Stomach smooth muscle (tissue), 2 donors: ENCODE data around the gene DMTF1.

Experiments
- H3K27ac ChIP-seq: one replicate; pipeline ENCODE4 v1.7.0; 2013; ENCODE audit warnings: mild to moderate bottlenecking, low read length, inconsistent platforms
- H3K27me3 ChIP-seq, 2 donors: one replicate each; pipeline ENCODE4 v1.7.0; 2013; ENCODE audit warnings: low read length in 2 of 2; ENCODE audit not compliant: insufficient read depth in 2 of 2, control insufficient read depth in 1 of 2
- H3K36me3 ChIP-seq, 2 donors: one replicate each; pipeline ENCODE4 v1.7.0; 2013; ENCODE audit warnings: low read length in 2 of 2; ENCODE audit not compliant: control insufficient read depth in 2 of 2, insufficient read depth in 2 of 2
- H3K4me1 ChIP-seq: one replicate; pipeline ENCODE4 v1.7.0; 2013; ENCODE audit warnings: low read length; ENCODE audit not compliant: control insufficient read depth, insufficient read depth
- H3K4me3 ChIP-seq, 2 donors: one replicate each; pipeline ENCODE4 v1.7.0; 2013; ENCODE audit warnings: low read length in 2 of 2
- H3K9ac ChIP-seq, 2 donors: one replicate each; pipeline ENCODE4 v1.7.0; 2013; ENCODE audit warnings: low read length in 2 of 2, mild to moderate bottlenecking in 1 of 2
- H3K9me3 ChIP-seq, 2 donors: one replicate each; pipeline ENCODE4 v1.7.0; 2013; ENCODE audit warnings: low read length in 2 of 2; ENCODE audit not compliant: control insufficient read depth in 2 of 2
- donor health status: healthy.
- donor health status: Pancreatic carcinoma.

The DMTF1 gene

DNA sequence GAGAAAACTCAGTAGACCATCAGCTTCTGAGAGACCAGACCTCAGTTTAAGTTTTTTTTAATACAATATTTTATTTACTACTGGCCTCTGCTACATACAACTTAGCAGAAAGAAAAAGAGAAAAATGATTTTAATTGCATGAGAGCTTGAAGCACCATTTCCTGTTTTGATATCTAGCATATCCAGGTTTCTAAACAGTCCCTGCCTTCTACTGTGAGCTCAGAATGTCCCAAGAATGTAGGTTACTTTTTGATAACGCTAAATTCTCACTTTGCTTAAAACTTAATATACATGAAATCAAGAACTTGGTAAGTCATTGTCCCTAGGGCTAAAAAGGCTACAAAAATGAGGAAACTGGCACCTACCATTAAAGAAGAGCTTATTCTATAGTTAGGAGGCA lies 60.2 kb downstream of the DMTF1 start:
- H3K27ac ChIP-seq: no peak overlapping the region
- H3K4me1 ChIP-seq: no peaks in the 10 kb centered on the region
- no peak overlapping the region for H3K9ac ChIP-seq
- no peaks in the 10 kb centered on the region for H3K27me3 ChIP-seq
- no peaks in the 10 kb centered on the region for H3K36me3 ChIP-seq
- H3K4me3 ChIP-seq: no peak overlapping the region
- no peaks in the 10 kb centered on the region for H3K9me3 ChIP-seq

DNA sequence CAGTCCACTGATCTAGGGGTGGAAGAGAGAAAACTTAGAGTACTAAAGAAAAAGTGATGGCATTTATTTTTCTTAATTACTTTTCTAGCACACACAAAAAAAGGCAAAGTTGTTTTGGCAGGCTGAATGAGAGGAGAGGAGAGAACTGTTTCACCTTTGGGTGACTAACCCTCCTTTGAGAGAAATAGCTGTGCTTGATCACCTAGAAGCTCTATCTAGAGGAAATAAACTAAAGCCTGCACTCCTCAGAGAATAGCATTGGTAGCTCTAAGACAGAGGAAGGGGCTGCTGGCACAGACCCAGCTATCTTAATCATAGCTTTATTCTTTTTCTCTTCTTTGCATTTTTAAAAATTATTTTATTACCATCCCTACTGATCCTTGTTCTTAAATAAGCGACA lies 61.0 kb downstream of the DMTF1 start:
- no peaks in the 10 kb centered on the region for H3K9me3 ChIP-seq
- H3K27me3 ChIP-seq: no peaks in the 10 kb centered on the region
- no peak overlapping the region for H3K4me3 ChIP-seq
- H3K9ac ChIP-seq: no peak overlapping the region
- no peaks in the 10 kb centered on the region for H3K36me3 ChIP-seq
- H3K4me1 ChIP-seq: peaks cover 5% of the 10 kb centered on the region
- no peak overlapping the region for H3K27ac ChIP-seq

GRCh38 chr7:87213811-87214210 lies 61.6 kb downstream of the DMTF1 start:
- no peaks in the 10 kb centered on the region for H3K36me3 ChIP-seq
- H3K4me3 ChIP-seq: no peak overlapping the region
- no peaks in the 10 kb centered on the region for H3K9me3 ChIP-seq
- peaks cover 9% of the 10 kb centered on the region for H3K4me1 ChIP-seq
- no peak overlapping the region for H3K27ac ChIP-seq
- no peak overlapping the region for H3K9ac ChIP-seq
- H3K27me3 ChIP-seq: no peaks in the 10 kb centered on the region

DNA sequence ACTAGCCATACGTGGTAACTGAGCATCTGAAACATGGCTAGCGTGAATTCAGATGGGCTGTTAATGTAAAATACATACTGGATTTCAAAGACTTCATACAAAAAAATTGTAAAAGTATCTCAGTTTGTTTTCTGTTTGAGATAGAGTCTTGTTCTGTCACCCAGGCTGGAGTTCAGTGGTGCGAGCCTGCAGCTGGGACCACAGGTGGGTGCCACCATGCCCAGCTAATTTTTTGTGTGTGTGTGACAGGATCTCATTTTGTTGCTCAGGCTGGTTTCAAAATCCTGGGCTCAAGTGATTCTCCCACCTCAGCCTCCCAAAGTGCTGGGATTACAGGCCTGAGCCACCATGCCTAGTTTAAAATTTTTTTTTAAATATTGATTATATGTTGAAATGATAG lies 62.8 kb downstream of the DMTF1 start:
- Histone ChIP-seq H3K4me3 (no peak overlapping the region), H3K4me1 (peaks cover 13% of the 10 kb centered on the region), H3K27me3 (no peaks in the 10 kb centered on the region), H3K27ac (no peak overlapping the region), H3K9ac (no peak overlapping the region), H3K36me3 (no peaks in the 10 kb centered on the region), H3K9me3 (no peaks in the 10 kb centered on the region)

- Histone ChIP-seq H3K4me1 (peaks cover 21% of the 10 kb centered on the region), H3K4me3 (no peak overlapping the region), H3K9ac (no peak overlapping the region), H3K27me3 (no peaks in the 10 kb centered on the region), H3K27ac (no peak overlapping the region), H3K9me3 (no peaks in the 10 kb centered on the region), H3K36me3 (no peaks in the 10 kb centered on the region)
Observed at GRCh38 chr7:87216701-87217508, 64.7 kb downstream of the DMTF1 start.

GRCh38 chr7:87217983-87218653 lies 65.9 kb downstream of the DMTF1 start:
- no peaks in the 10 kb centered on the region for H3K36me3 ChIP-seq
- H3K4me1 ChIP-seq: peaks cover 21% of the 10 kb centered on the region
- peak overlapping the region; percentile 91 to 93 for H3K4me3 ChIP-seq
- no peak overlapping the region for H3K9ac ChIP-seq
- H3K9me3 ChIP-seq: no peaks in the 10 kb centered on the region
- no peak overlapping the region for H3K27ac ChIP-seq
- H3K27me3 ChIP-seq: peaks cover 0 to 1% of the 10 kb centered on the region in 2 donors

DNA sequence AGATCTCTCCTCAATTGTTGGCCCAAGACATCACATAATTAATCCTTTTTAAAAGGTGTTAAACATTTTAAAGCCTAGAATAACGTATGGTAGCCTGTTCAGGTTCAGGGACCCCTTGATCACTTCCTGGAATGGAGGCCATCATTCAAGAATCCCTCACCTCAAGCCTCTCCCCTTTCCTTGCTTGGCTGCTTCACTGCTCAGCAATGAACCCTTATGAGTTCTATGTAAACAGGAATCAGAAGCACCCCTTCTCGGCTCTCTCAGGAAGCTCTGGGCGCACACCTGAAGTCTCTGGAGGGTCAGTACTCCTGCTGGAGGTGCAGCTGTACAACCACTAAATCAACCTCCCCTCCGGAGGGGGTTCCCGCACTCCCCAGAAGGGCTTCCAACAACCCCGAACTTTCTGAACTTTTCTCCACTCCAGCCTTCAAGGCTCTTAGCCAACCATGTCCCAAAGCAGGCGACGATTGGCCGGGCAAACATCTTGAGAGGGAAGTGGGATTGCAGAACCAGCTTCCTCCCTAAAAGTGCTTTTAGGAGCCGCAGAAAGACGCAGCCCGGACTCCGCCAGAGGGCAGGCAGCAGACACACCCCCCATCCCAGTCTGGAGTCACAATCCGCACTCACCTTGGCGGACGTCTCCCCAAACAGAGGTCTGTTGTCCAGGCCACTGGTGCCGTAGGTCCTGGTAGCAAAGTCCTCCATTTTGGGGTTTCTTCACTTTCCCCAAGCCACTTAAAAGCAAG lies 66.7 kb downstream of the DMTF1 start:
- peak overlapping the region; percentile 58 for H3K27ac ChIP-seq
- H3K36me3 ChIP-seq: no peaks in the 10 kb centered on the region
- H3K27me3 ChIP-seq: peaks cover 3 to 4% of the 10 kb centered on the region in 2 donors
- peaks cover 21% of the 10 kb centered on the region for H3K4me1 ChIP-seq
- peak overlapping the region; percentile 77 to 79 for H3K9ac ChIP-seq
- no peaks in the 10 kb centered on the region for H3K9me3 ChIP-seq
- H3K4me3 ChIP-seq: peak overlapping the region; percentile 91 to 93

DNA sequence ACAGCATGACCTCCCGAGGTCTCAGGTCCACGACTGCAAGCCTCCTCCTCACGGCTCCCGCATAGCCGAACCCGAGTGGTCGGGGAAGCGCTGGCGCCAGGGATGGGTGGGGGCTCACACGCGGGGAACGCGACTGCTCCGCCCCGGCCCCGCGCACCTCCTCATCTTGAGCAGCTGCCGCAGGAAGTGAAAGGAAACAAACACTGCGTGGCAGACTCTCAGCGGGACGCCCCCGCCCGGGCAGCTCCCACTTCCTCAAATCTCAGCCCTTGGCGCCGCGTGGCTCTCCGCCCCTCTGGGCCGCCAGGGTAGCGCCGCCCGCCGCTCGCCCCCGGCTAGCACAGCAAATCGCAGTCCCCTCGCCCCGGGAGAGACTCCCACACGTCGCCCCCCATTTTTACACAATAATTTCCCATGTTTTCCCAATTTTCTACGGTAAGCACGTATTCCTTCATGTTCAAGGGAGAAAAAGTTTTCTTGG lies 67.3 kb downstream of the DMTF1 start, which contains the start of gene TMEM243:
TSS of gene TMEM243 (minus strand) at position 188 of the 481 bp plus-strand sequence. CDS start 229 bp downstream, outside the sequence.
- H3K4me1 ChIP-seq: peaks cover 21% of the 10 kb centered on the region
- H3K27me3 ChIP-seq: peaks cover 3 to 4% of the 10 kb centered on the region in 2 donors
- no peaks in the 10 kb centered on the region for H3K36me3 ChIP-seq
- H3K27ac ChIP-seq: peak within 1 kb of the TSS; percentile 58
- no peaks in the 10 kb centered on the region for H3K9me3 ChIP-seq
- H3K4me3 ChIP-seq: peak within 1 kb of the TSS; percentile 91 to 93
- peak within 1 kb of the TSS; percentile 77 to 79 for H3K9ac ChIP-seq

GRCh38 chr7:87220026-87220733 lies 67.9 kb downstream of the DMTF1 start:
- H3K9me3 ChIP-seq: no peaks in the 10 kb centered on the region
- H3K4me1 ChIP-seq: peaks cover 21% of the 10 kb centered on the region
- peak overlapping the region; percentile 58 for H3K27ac ChIP-seq
- peak overlapping the region; percentile 77 to 79 for H3K9ac ChIP-seq
- peak overlapping the region; percentile 91 to 93 for H3K4me3 ChIP-seq
- H3K36me3 ChIP-seq: no peaks in the 10 kb centered on the region
- H3K27me3 ChIP-seq: peaks cover 4% of the 10 kb centered on the region in 2 donors

- Histone ChIP-seq H3K27ac (no peak overlapping the region), H3K9ac (peak overlapping the region; percentile 29 to 77), H3K36me3 (no peaks in the 10 kb centered on the region), H3K4me3 (peak overlapping the region; percentile 91 to 93), H3K9me3 (no peaks in the 10 kb centered on the region), H3K27me3 (peaks cover 4 to 6% of the 10 kb centered on the region in 2 donors), H3K4me1 (peaks cover 21% of the 10 kb centered on the region)
Observed at GRCh38 chr7:87220734-87221215, 68.5 kb downstream of the DMTF1 start.
